Adrenal gland (tissue), 19 donors: ENCODE data around the gene OR7G2. TPM values are rescaled to one million over a fixed set of nuclear protein-coding genes. Genes with fewer than 3 reads are reported as not detected.

Source experiments
- DNase-seq, 7 donors: peaks; one replicate each; pipeline ENCODE4 v3.0.0-alpha.2; 2019 to 2020
- H3K27ac ChIP-seq, 5 donors: fragments of 200-600 bp; sonication (generic) in 4 of 5; 1 replicate in 3 of 5; 2 replicates in 2 of 5; pipeline versions ENCODE4 v1.5.1 to v1.8.0; 2016 to 2020; ENCODE audit warnings: mild to moderate bottlenecking in 1 of 5
- H3K27me3 ChIP-seq: fragments of 200-600 bp; 2 replicates; pipeline ENCODE4 v1.8.0; 2021
- H3K36me3 ChIP-seq, 2 donors: fragments of 200-600 bp; replicated peaks in 1 of 2; 1 replicate in 1 of 2; 2 replicates in 1 of 2; pipeline versions ENCODE4 v1.5.1 to v1.8.0; 2018 to 2022
- H3K4me1 ChIP-seq, 2 donors: fragments of 200-600 bp; replicated peaks in 1 of 2; 1 replicate in 1 of 2; 2 replicates in 1 of 2; pipeline versions ENCODE4 v1.5.1 to v1.8.0; 2018 to 2021
- H3K4me3 ChIP-seq, 4 donors: fragments of 200-600 bp; sonication (generic) in 3 of 4; one replicate each; pipeline ENCODE4 v1.5.1; 2016 to 2018
- H3K9me3 ChIP-seq, 3 donors: fragments of 200-600 bp; sonication (generic) in 1 of 3; replicated peaks in 1 of 3; 1 replicate in 2 of 3; 2 replicates in 1 of 3; pipeline versions ENCODE4 v1.5.1 to v1.8.0; 2016 to 2021
- POLR2A ChIP-seq, 2 donors: fragments of 450-650 bp; IDR thresholded peaks; one replicate each; pipeline ENCODE4 v1.6.1; 2017; ENCODE audit warnings: antibody characterized with exemption in 2 of 2, mild to moderate bottlenecking in 2 of 2, moderate library complexity in 1 of 2
- WGBS, 4 donors: extraction: QIAGEN DNeasy Blood & Tissue Kit in 2 of 4; methylation state at CpG; one replicate each; pipeline versions ENCODE4 v1.1.5 to v1.1.7; 2013 to 2017; 5-methylcytosine and 5-hydroxymethylcytosine counted together
- intact Hi-C, 2 donors: fragments of 100-400 bp; cut with DNase I; formaldehyde crosslinking; loops; one replicate each; pipeline versions ENCODE4 v1.14.1 to v1.15.0; 2022 to 2023
- long read RNA-seq, 10 donors: library from polyadenylated mRNA in 3 of 10; unstranded in 2 of 10; stranded (forward) in 1 of 10; transcript quantifications; one replicate each; pipeline ENCODE4 v2.0.0 and lab custom pipeline, GENCODE V29; 2021 to 2026
- polyA plus RNA-seq, 3 donors: library from polyadenylated mRNA; stranded (reverse); fragments of 200-250 nt in 2 of 3; fragments of 350-450 nt in 1 of 3; fragmentation: Illumina TruSeq in 1 of 3; extraction: RNeasy Lipid Tissue Mini Kit (QIAGEN cat#74804) in 1 of 3; gene quantifications; one replicate each; pipeline ENCODE4 v1.2.3, GENCODE V29; 2013 to 2014
- total RNA-seq, 9 donors: library from RNA; depleted of rRNA in 4 of 9; stranded (reverse); fragments of >200 nt in 4 of 9; fragments of 120-200 nt in 1 of 9; fragmentation: NEBNext Ultra II Directional in 1 of 9; extraction: Animal tissue kit (Norgen Biotek cat#: 25700) in 1 of 9; gene quantifications; one replicate each; pipeline versions ENCODE4 v1.1.0 to v1.2.4, GENCODE V29; 2013 to 2023
- TF ChIP-seq, protein P1 (sequence below), 6 experiments: fragments of 450-650 bp in 4 of 6; fragments of 200-600 bp in 2 of 6; sonication (generic) in 1 of 6; IDR thresholded peaks; 1 replicate in 5 of 6; 2 replicates in 1 of 6; pipeline versions ENCODE4 v1.5.1 to v1.8.0; 2016 to 2021; ENCODE audit warnings: antibody characterized with exemption in 6 of 6, mild to moderate bottlenecking in 2 of 6, moderate library complexity in 1 of 6
- donor health status: healthy with polysubstance abuse.
- donor health status: Bipolar disorder and iron deficiency.
- donor health status: DM: yes; HTN: yes; CAD: no.
- donor health status: DM: no; HTN: no; CAD: no.
- donor health status: DM: no; HTN: no; CAD: no.
- donor health status: DM: yes; HTN: yes; CAD: no.

Gene OR7G2
- not detected for total RNA-seq
- polyA plus RNA-seq, result not detected
- long read RNA-seq, donor 1, result 0 reads
- long read RNA-seq, donor 2, result 0 reads
- long read RNA-seq, donor 3, result 0 reads
- long read RNA-seq, donor 4, result 0 reads
- long read RNA-seq, donor 5, result 0 reads
- long read RNA-seq, donor 6, result 0 reads
- long read RNA-seq, donor 7, result 0 reads
- long read RNA-seq, donor 8, result 0 reads
- long read RNA-seq, donor 9, result 0 reads
- long read RNA-seq, donor 10, result 0 reads

DNA sequence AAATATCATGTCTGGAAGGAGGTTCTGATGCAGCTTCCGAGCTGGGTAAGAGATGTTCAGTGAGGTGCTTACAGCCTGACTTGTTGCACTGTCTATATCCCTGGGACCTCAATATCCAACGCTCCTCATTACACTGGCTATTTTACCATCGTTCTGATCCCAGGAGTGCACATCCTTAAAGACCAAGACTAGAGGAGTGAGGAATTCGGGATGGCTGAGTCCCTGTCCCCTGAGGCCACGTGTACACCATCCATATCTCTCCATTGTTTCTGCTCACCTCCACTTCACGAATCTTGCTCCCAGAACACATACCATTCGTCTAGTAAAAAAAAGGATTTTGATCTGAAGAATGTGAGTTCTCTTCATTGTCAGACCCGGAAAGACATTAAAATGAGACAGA lies at the start of gene OR7G2:
Gene OR7G2 (minus strand): TSS at position 101 of the 400 bp plus-strand sequence. CDS start 4,232 bp downstream, outside the sequence.
- 43 to 58% (median 53%) methylated on average over 8 of the region's 8 CpGs for WGBS, 4 donors
- no peak for DNase-seq
- TF ChIP-seq, protein P1, sequence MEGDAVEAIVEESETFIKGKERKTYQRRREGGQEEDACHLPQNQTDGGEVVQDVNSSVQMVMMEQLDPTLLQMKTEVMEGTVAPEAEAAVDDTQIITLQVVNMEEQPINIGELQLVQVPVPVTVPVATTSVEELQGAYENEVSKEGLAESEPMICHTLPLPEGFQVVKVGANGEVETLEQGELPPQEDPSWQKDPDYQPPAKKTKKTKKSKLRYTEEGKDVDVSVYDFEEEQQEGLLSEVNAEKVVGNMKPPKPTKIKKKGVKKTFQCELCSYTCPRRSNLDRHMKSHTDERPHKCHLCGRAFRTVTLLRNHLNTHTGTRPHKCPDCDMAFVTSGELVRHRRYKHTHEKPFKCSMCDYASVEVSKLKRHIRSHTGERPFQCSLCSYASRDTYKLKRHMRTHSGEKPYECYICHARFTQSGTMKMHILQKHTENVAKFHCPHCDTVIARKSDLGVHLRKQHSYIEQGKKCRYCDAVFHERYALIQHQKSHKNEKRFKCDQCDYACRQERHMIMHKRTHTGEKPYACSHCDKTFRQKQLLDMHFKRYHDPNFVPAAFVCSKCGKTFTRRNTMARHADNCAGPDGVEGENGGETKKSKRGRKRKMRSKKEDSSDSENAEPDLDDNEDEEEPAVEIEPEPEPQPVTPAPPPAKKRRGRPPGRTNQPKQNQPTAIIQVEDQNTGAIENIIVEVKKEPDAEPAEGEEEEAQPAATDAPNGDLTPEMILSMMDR (IDR thresholded peaks at IDR 0.05), result no peak
- TF ChIP-seq POLR2A (IDR thresholded peaks at IDR 0.05), result no peak
- Histone ChIP-seq H3K27me3 (peaks cover 11% of the 10 kb centered on the region), H3K4me1 (no peaks in the 10 kb centered on the region), H3K4me3 (no peak within 1 kb of the TSS), H3K27ac (no peak within 1 kb of the TSS), H3K36me3 (no peaks in the 10 kb centered on the region), H3K9me3 (no peaks in the 10 kb centered on the region)
- intact Hi-C loops, result no loop called here

GRCh38 chr19:9156304-9156703 lies 49.0 kb upstream of the OR7G2 start:
- no peak overlapping the region for H3K4me3 ChIP-seq
- H3K9me3 ChIP-seq, result peaks cover 0 to 3% (median 0%) of the 10 kb centered on the region in 3 donors
- peaks cover 5 to 53% of the 10 kb centered on the region in 2 donors for H3K36me3 ChIP-seq
- 77 to 88% (median 82%) methylated on average over 1 of the region's 1 CpG for WGBS, 4 donors
- no peak for DNase-seq
- TF ChIP-seq, protein P1 (IDR thresholded peaks at IDR 0.05), result no peak
- no peak for TF ChIP-seq POLR2A (IDR thresholded peaks at IDR 0.05)
- no peak overlapping the region for H3K27ac ChIP-seq
- H3K27me3 ChIP-seq, result no peaks in the 10 kb centered on the region
- intact Hi-C loops, result no loop called here
- H3K4me1 ChIP-seq, result no peaks in the 10 kb centered on the region

DNA sequence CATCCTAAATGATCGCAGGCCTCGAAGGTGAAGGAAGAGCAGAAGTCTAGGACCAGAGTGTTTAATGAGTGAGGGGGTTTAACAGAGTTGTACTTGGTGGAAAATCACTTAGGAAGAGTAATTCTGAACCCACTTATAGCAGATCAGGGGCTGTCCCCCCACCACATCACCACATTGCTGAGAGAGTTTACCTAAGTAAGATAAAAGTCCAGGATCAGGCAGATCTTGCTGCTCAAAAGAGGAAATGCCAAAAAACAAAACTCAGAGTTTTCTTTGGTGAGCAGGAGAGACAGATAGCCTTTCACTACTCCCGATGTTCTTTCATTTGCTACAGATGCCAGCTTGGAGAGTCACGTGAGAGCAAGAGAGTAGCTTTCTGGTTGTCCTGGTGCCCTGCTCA lies 48.3 kb upstream of the OR7G2 start:
- no peaks in the 10 kb centered on the region for H3K27me3 ChIP-seq
- no peak for DNase-seq
- TF ChIP-seq, protein P1 (IDR thresholded peaks at IDR 0.05), result no peak
- TF ChIP-seq POLR2A (IDR thresholded peaks at IDR 0.05), result no peak
- no peak overlapping the region for H3K4me3 ChIP-seq
- peaks cover 4 to 46% of the 10 kb centered on the region in 2 donors for H3K36me3 ChIP-seq
- intact Hi-C loops, result no loop called here
- H3K4me1 ChIP-seq, result no peaks in the 10 kb centered on the region
- peaks cover 0 to 3% (median 0%) of the 10 kb centered on the region in 3 donors for H3K9me3 ChIP-seq
- 96 to 99% (median 97%) methylated on average over 4 of the region's 4 CpGs for WGBS, 4 donors
- no peak overlapping the region for H3K27ac ChIP-seq

GRCh38 chr19:9151367-9151766 lies 44.1 kb upstream of the OR7G2 start:
- peak in 1 of 7 donors; percentile 20 for DNase-seq
- peaks cover 0 to 8% of the 10 kb centered on the region in 2 donors for H3K36me3 ChIP-seq
- no peaks in the 10 kb centered on the region for H3K27me3 ChIP-seq
- H3K9me3 ChIP-seq, result peaks cover 0 to 3% (median 0%) of the 10 kb centered on the region in 3 donors
- 95 to 98% (median 97%) methylated on average over 5 of the region's 5 CpGs for WGBS, 4 donors
- no peak overlapping the region for H3K4me3 ChIP-seq
- H3K27ac ChIP-seq, result no peak overlapping the region
- TF ChIP-seq, protein P1 (IDR thresholded peaks at IDR 0.05), result no peak
- TF ChIP-seq POLR2A (IDR thresholded peaks at IDR 0.05), result no peak
- H3K4me1 ChIP-seq, result no peaks in the 10 kb centered on the region
- intact Hi-C loops, result no loop called here
